Measurements from ENCODE around the gene CCNY. TPM values are rescaled to one million over a fixed set of nuclear protein-coding genes. Genes with fewer than 3 reads are reported as not detected.

CCNY gene
- total RNA-seq, 1 experiment from 2014 or later = 62.2 TPM

- no peak for TF ChIP-seq TCF7L2 (IDR thresholded peaks at IDR 0.05; ENCODE audit: borderline replicate concordance, extremely low read depth, insufficient read depth, insufficient read length)
- no peak for TF ChIP-seq FOSL1 (IDR thresholded peaks at IDR 0.05; ENCODE audit: low read depth)
- TF ChIP-seq POLR2AphosphoS5 (IDR thresholded peaks at IDR 0.05; ENCODE audit: low read depth, low read length) = no peak
- no peak for TF ChIP-seq EGR1 (IDR thresholded peaks at IDR 0.05; ENCODE audit: low read depth)
- TF ChIP-seq, protein P1, sequence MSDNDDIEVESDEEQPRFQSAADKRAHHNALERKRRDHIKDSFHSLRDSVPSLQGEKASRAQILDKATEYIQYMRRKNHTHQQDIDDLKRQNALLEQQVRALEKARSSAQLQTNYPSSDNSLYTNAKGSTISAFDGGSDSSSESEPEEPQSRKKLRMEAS (IDR thresholded peaks at IDR 0.05) = no peak
- no peak for TF ChIP-seq EZH2 (IDR thresholded peaks at IDR 0.05)
- no peak for TF ChIP-seq CBX3 (IDR thresholded peaks at IDR 0.05; ENCODE audit: low read depth)
Observed at GRCh38 chr10:35382096-35382495, 45.8 kb downstream of the CCNY start (continued).

- no peak for TF ChIP-seq ZFX (IDR thresholded peaks at IDR 0.05)
- TF ChIP-seq ELF1 (IDR thresholded peaks at IDR 0.05; ENCODE audit: borderline replicate concordance, low read depth) = no peak
- TF ChIP-seq RAD21 (IDR thresholded peaks at IDR 0.05; ENCODE audit: low read depth) = no peak
- TF ChIP-seq TCF7L2 (IDR thresholded peaks at IDR 0.05; ENCODE audit: borderline replicate concordance, extremely low read depth, insufficient read depth, insufficient read length) = no peak
- TF ChIP-seq, protein P2, sequence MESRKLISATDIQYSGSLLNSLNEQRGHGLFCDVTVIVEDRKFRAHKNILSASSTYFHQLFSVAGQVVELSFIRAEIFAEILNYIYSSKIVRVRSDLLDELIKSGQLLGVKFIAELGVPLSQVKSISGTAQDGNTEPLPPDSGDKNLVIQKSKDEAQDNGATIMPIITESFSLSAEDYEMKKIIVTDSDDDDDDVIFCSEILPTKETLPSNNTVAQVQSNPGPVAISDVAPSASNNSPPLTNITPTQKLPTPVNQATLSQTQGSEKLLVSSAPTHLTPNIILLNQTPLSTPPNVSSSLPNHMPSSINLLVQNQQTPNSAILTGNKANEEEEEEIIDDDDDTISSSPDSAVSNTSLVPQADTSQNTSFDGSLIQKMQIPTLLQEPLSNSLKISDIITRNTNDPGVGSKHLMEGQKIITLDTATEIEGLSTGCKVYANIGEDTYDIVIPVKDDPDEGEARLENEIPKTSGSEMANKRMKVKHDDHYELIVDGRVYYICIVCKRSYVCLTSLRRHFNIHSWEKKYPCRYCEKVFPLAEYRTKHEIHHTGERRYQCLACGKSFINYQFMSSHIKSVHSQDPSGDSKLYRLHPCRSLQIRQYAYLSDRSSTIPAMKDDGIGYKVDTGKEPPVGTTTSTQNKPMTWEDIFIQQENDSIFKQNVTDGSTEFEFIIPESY (IDR thresholded peaks at IDR 0.05; ENCODE audit: extremely low read depth, insufficient replicate concordance, low read length) = no peak
- no peak for TF ChIP-seq POLR2A (IDR thresholded peaks at IDR 0.05; ENCODE audit: borderline replicate concordance, extremely low read depth, insufficient read depth, insufficient read length)
- no peak for TF ChIP-seq JUND (IDR thresholded peaks at IDR 0.05)
- no peak for TF ChIP-seq ATF3 (IDR thresholded peaks at IDR 0.05)
- TF ChIP-seq CTCF (IDR thresholded peaks at IDR 0.05 in 2 of 3, conservative IDR thresholded peaks at IDR 0.05 in 1 of 3; ENCODE audit: borderline replicate concordance in 1 of 3, insufficient read depth in 1 of 3, low read depth in 2 of 3, low read length in 2 of 3) = no peak
- no peak for TF ChIP-seq YY1 (IDR thresholded peaks at IDR 0.05; ENCODE audit: extremely low read depth, insufficient replicate concordance, low read depth, low read length)
- TF ChIP-seq, protein P1 (IDR thresholded peaks at IDR 0.05) = no peak
- no peak for TF ChIP-seq POLR2AphosphoS5 (IDR thresholded peaks at IDR 0.05; ENCODE audit: low read depth, low read length)
- TF ChIP-seq SP1 (IDR thresholded peaks at IDR 0.05; ENCODE audit: low read depth) = no peak
- no peak for TF ChIP-seq SIN3A (IDR thresholded peaks at IDR 0.05; ENCODE audit: low read depth)
- TF ChIP-seq CBX3 (IDR thresholded peaks at IDR 0.05; ENCODE audit: low read depth) = no peak
- no peaks in the 10 kb centered on the region for H3K4me1 ChIP-seq (ENCODE audit: control insufficient read depth in 1 of 2, insufficient read depth in 2 of 2, low read length in 2 of 2)
- ATAC-seq (no peak), DNase-seq (ENCODE audit: low read depth, low spot score) (no peak)
- no peak overlapping the region for H3K27ac ChIP-seq (ENCODE audit: low read depth, low read length)
- no peaks in the 10 kb centered on the region for H3K9me3 ChIP-seq (ENCODE audit: control insufficient read depth in 1 of 2, insufficient read depth in 1 of 2, low read depth in 1 of 2, low read length in 2 of 2)
- intact Hi-C loops (cut with micrococcal nuclease) = no loop called here
- no peak overlapping the region for H2AFZ ChIP-seq (ENCODE audit: low read depth, low read length, poor library complexity, severe bottlenecking)
- no peak overlapping the region for H3K9ac ChIP-seq (ENCODE audit: low read length)
- CTCF ChIA-PET = no interaction called here
- no TSS peak for BruUV-seq (replicated peaks)
- RAD21 ChIA-PET (ENCODE audit: low non-redundant PET in 1 of 2, low total read pairs in 2 of 2, uncharacterized antibody in 2 of 2, unreplicated experiment in 2 of 2) = no interaction called here
- POLR2A ChIA-PET = no interaction called here
- H3K36me3 ChIP-seq (ENCODE audit: control insufficient read depth in 1 of 2, insufficient read depth in 2 of 2, low read length in 2 of 2) = no peaks in the 10 kb centered on the region
- no peaks in the 10 kb centered on the region; the same call in 1 of the 2 replicates for H4K20me1 ChIP-seq (ENCODE audit: insufficient read depth)
- H3K4me3 ChIP-seq (replicated peaks in 1 of 2; ENCODE audit: low read depth in 1 of 2, low read length in 2 of 2) = no peak overlapping the region
- no peaks in the 10 kb centered on the region for H3K27me3 ChIP-seq (ENCODE audit: insufficient read depth, low read length)
- H3K79me2 ChIP-seq (ENCODE audit: insufficient read depth, low read length) = peaks cover 89% of the 10 kb centered on the region
- H3K4me2 ChIP-seq (ENCODE audit: low read length) = no peak overlapping the region
- H3K9me2 ChIP-seq (ENCODE audit: insufficient read depth) = no peaks in the 10 kb centered on the region
Observed at GRCh38 chr10:35384265-35384868, 48.1 kb downstream of the CCNY start.

All from HCT116 (cell line).